Mucosa of stomach (tissue), 1 donor: ENCODE measurements around the gene ITSN1.

Experiments used
- H3K27me3 ChIP-seq: one replicate; pipeline ENCODE4 v1.7.0; 2013; ENCODE audit warnings: mild to moderate bottlenecking, low read length; ENCODE audit not compliant: control insufficient read depth, insufficient read depth
- H3K36me3 ChIP-seq: one replicate; pipeline ENCODE4 v1.7.0; 2013; ENCODE audit warnings: low read length; ENCODE audit not compliant: control insufficient read depth, insufficient read depth
- H3K4me1 ChIP-seq: one replicate; pipeline ENCODE4 v1.7.0; 2013; ENCODE audit warnings: mild to moderate bottlenecking, low read length; ENCODE audit not compliant: control insufficient read depth, insufficient read depth
- H3K4me3 ChIP-seq: one replicate; pipeline ENCODE4 v1.7.0; 2013; ENCODE audit warnings: low read length
- H3K9ac ChIP-seq: one replicate; pipeline ENCODE4 v1.7.0; 2013; ENCODE audit warnings: mild to moderate bottlenecking, low read length, moderate library complexity
- H3K9me3 ChIP-seq: one replicate; pipeline ENCODE4 v1.7.0; 2013; ENCODE audit warnings: mild to moderate bottlenecking, low read length, moderate library complexity; ENCODE audit not compliant: control insufficient read depth
- donor health status: Pancreatic carcinoma.

Gene ITSN1

GRCh38 chr21:33655588-33656221, 13.4 kb downstream of the ITSN1 start:
- Histone ChIP-seq H3K9ac (no peak overlapping the region), H3K4me3 (no peak overlapping the region), H3K9me3 (no peaks in the 10 kb centered on the region), H3K36me3 (no peaks in the 10 kb centered on the region), H3K4me1 (peaks cover 50% of the 10 kb centered on the region), H3K27me3 (no peaks in the 10 kb centered on the region)

- no peak overlapping the region for H3K9ac ChIP-seq
- H3K4me1 ChIP-seq = peaks cover 51% of the 10 kb centered on the region
- H3K4me3 ChIP-seq = no peak overlapping the region
- H3K27me3 ChIP-seq = no peaks in the 10 kb centered on the region
- no peaks in the 10 kb centered on the region for H3K9me3 ChIP-seq
- no peaks in the 10 kb centered on the region for H3K36me3 ChIP-seq
Measured at GRCh38 chr21:33657124-33657820, 15.0 kb downstream of the ITSN1 start.

GRCh38 chr21:33658919-33659567, 16.7 kb downstream of the ITSN1 start:
- no peaks in the 10 kb centered on the region for H3K36me3 ChIP-seq
- H3K27me3 ChIP-seq = no peaks in the 10 kb centered on the region
- H3K9me3 ChIP-seq = no peaks in the 10 kb centered on the region
- no peak overlapping the region for H3K4me3 ChIP-seq
- H3K9ac ChIP-seq = no peak overlapping the region
- peaks cover 63% of the 10 kb centered on the region for H3K4me1 ChIP-seq

- Histone ChIP-seq H3K36me3 (no peaks in the 10 kb centered on the region), H3K4me3 (no peak overlapping the region), H3K4me1 (peaks cover 63% of the 10 kb centered on the region), H3K9me3 (no peaks in the 10 kb centered on the region), H3K27me3 (no peaks in the 10 kb centered on the region), H3K9ac (no peak overlapping the region)
Measured at GRCh38 chr21:33659568-33659949, 17.3 kb downstream of the ITSN1 start.

GRCh38 chr21:33660406-33660805, 18.1 kb downstream of the ITSN1 start:
- Histone ChIP-seq H3K27me3 (no peaks in the 10 kb centered on the region), H3K9ac (no peak overlapping the region), H3K36me3 (no peaks in the 10 kb centered on the region), H3K4me3 (no peak overlapping the region), H3K4me1 (peaks cover 59% of the 10 kb centered on the region), H3K9me3 (no peaks in the 10 kb centered on the region)

GRCh38 chr21:33661146-33661545, 18.8 kb downstream of the ITSN1 start:
- Histone ChIP-seq H3K27me3 (no peaks in the 10 kb centered on the region), H3K36me3 (no peaks in the 10 kb centered on the region), H3K4me1 (peaks cover 52% of the 10 kb centered on the region), H3K9ac (no peak overlapping the region), H3K9me3 (no peaks in the 10 kb centered on the region), H3K4me3 (no peak overlapping the region)

- Histone ChIP-seq H3K9me3 (no peaks in the 10 kb centered on the region), H3K27me3 (no peaks in the 10 kb centered on the region), H3K4me1 (peaks cover 45% of the 10 kb centered on the region), H3K36me3 (no peaks in the 10 kb centered on the region), H3K4me3 (no peak overlapping the region), H3K9ac (no peak overlapping the region)
Measured at GRCh38 chr21:33662046-33662445, 19.7 kb downstream of the ITSN1 start.

- Histone ChIP-seq H3K36me3 (no peaks in the 10 kb centered on the region), H3K4me3 (no peak overlapping the region), H3K27me3 (no peaks in the 10 kb centered on the region), H3K9ac (no peak overlapping the region), H3K9me3 (no peaks in the 10 kb centered on the region), H3K4me1 (peaks cover 45% of the 10 kb centered on the region)
Measured at GRCh38 chr21:33663241-33663640, 20.9 kb downstream of the ITSN1 start.

- Histone ChIP-seq H3K9me3 (no peaks in the 10 kb centered on the region), H3K4me3 (no peak overlapping the region), H3K4me1 (peaks cover 43% of the 10 kb centered on the region), H3K36me3 (no peaks in the 10 kb centered on the region), H3K9ac (no peak overlapping the region), H3K27me3 (no peaks in the 10 kb centered on the region)
Measured at GRCh38 chr21:33664135-33664534, 21.8 kb downstream of the ITSN1 start.

- Histone ChIP-seq H3K36me3 (no peaks in the 10 kb centered on the region), H3K9ac (no peak overlapping the region), H3K4me3 (no peak overlapping the region), H3K4me1 (peaks cover 34% of the 10 kb centered on the region), H3K27me3 (no peaks in the 10 kb centered on the region), H3K9me3 (no peaks in the 10 kb centered on the region)
Measured at GRCh38 chr21:33666153-33666552, 23.9 kb downstream of the ITSN1 start.

GRCh38 chr21:33667636-33668035, 25.3 kb downstream of the ITSN1 start:
- Histone ChIP-seq H3K9me3 (no peaks in the 10 kb centered on the region), H3K4me3 (no peak overlapping the region), H3K27me3 (no peaks in the 10 kb centered on the region), H3K36me3 (no peaks in the 10 kb centered on the region), H3K9ac (no peak overlapping the region), H3K4me1 (peaks cover 22% of the 10 kb centered on the region)

GRCh38 chr21:33668180-33668579, 25.9 kb downstream of the ITSN1 start:
- Histone ChIP-seq H3K4me3 (no peak overlapping the region), H3K9me3 (no peaks in the 10 kb centered on the region), H3K4me1 (peaks cover 17% of the 10 kb centered on the region), H3K9ac (no peak overlapping the region), H3K27me3 (no peaks in the 10 kb centered on the region), H3K36me3 (no peaks in the 10 kb centered on the region)
